ENCODE results near the gene BSG. TPM values are rescaled to one million over a fixed set of nuclear protein-coding genes. Genes with fewer than 3 reads are reported as not detected.

BSG gene
- total RNA-seq, 1 donor from 2014 or later, result 519 TPM

GRCh38 chr19:539429-540030 lies 32.9 kb upstream of the BSG start:
- DNase-seq (ENCODE audit: low read depth), result no peak

- no peak for DNase-seq (ENCODE audit: low read depth)
Measured at GRCh38 chr19:540867-541637, 31.3 kb upstream of the BSG start.

GRCh38 chr19:541699-542098 lies 30.7 kb upstream of the BSG start:
- DNase-seq (ENCODE audit: low read depth), result no peak

- no peak for DNase-seq (ENCODE audit: low read depth)
Measured at GRCh38 chr19:542173-542866, 30.1 kb upstream of the BSG start.

- no peak for DNase-seq (ENCODE audit: low read depth)
Measured at GRCh38 chr19:543910-544608, 28.3 kb upstream of the BSG start, which contains the start of gene GZMM. Gene GZMM, plus strand, starts transcription at chr19:544053. Its CDS starts 19 bp downstream, at chr19:544072.

- no peak for DNase-seq (ENCODE audit: low read depth)
Measured at GRCh38 chr19:547117-547516, 25.3 kb upstream of the BSG start.

DNA sequence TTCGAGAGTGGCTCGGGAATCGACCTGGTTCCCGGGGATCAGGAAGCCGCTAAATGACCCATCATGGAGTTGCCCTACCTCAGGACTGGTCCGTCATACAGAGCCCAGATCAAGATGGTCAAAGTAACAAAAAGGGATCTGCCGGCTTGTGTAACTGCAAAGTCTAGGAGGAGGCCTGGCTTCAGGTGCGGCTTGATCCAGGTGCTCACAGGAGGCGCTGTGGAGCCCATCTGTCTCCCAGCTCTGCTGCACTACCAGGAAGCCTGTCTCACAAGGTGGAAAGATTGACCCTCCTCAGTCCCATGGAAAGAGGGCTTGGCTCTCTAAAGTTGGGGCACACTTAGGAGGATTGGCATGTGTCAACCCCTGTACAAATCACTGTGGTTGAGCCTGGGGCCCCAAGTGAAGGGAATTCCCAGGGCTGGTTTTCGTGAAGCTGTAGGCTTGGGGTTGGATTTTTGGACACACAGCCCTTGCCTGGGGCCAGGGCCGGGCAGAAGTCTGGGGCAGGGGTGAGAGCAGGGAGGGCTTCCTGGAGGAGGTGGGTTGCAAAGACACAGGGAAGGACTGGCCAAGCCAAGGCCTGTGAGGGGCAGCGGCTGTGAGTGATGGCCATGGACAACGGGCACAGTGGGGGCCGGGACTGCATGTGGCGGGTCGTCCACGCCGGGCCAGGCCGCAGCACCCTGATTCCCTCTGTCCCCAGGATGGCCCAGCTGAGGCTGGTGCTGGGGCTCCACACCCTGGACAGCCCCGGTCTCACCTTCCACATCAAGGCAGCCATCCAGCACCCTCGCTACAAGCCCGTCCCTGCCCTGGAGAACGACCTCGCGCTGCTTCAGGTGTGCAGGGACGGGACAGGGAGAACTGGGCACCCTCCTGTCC lies 24.3 kb upstream of the BSG start:
- DNase-seq (ENCODE audit: low read depth), result no peak

- DNase-seq (ENCODE audit: low read depth), result no peak
Measured at GRCh38 chr19:548886-549830, 23.2 kb upstream of the BSG start.

DNA sequence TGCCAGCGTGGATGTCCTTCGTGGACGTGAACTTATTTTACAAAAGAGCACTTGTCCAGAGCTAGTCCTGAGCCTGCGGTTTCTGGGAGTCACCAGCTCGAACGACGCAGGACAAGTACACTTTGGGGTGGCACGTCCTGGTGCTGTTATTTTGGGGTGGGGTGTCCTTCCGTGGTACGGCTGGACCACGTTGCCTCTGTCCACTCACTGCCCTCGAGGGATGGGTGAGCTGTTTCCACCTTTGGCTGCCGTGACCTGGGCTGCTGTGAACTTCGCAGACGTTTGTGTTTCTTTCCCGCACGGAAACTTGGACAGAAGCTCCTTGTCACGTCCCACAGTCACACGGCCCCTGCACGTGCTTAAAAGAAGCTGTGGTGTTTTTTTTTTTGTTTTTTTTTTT lies 17.6 kb upstream of the BSG start:
- DNase-seq (ENCODE audit: low read depth), result no peak

DNA sequence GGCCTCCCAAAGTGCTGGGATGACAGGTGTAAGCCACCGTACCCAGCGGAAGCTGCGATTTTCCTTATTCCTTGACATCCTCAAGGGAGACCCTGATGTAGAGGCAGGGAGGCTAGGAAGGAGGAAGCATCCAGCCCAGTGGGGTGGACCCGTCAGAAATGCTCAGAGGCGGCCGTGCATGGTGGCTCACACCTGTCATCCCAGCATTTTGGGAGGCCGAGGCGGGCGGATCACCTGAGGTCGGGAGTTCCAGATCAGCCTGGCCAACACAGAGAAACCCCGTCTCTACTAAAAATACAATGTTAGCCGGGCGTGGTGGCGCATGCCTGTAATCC lies 17.0 kb upstream of the BSG start:
- no peak for DNase-seq (ENCODE audit: low read depth)

- DNase-seq (ENCODE audit: low read depth), result no peak
Measured at GRCh38 chr19:556611-557382, 15.6 kb upstream of the BSG start.

GRCh38 chr19:558770-559439 lies 13.5 kb upstream of the BSG start:
- DNase-seq (ENCODE audit: low read depth), result peak; percentile 31

- DNase-seq (ENCODE audit: low read depth), result no peak
Measured at GRCh38 chr19:560121-560520, 12.3 kb upstream of the BSG start.

DNA sequence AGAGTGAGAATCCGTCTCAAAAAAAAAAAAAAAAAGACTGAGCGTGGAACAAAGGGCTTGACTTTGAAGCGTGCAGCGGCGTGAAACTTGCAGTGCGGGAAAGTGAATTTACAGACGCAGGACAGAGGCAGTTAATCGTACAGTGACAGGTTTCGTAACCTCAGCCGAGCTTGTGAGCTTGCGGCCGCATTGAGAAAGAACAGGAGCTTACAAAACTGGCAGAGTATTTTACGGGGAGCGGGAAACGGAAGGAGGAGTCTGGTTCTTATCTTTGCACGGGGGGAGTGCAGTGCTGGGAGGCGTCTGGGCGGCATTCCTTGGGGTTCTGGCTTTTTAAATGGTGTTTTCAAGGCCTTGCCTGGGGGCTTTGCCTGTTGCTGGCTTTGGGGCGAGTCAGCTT lies 6.0 kb upstream of the BSG start:
- DNase-seq (ENCODE audit: low read depth), result no peak

DNA sequence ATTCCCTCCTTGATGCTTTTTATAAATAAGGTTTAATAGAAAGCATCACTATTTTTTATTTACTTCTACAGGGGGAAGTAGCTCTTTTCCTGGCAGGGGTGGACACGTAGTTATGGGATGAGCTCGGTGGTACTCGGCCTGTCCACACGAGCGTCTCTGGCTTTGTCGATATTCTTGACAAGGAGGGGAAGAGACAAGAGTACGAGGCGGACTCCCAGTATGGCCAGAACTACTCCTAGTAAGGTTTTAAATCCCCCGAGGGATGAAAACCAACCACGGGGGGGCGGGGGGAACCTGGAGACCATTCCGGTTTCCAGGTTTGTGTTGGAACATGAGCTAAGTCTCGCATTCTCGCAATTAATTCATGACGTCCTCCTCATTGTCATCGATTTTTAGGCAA lies 5.6 kb upstream of the BSG start:
- DNase-seq (ENCODE audit: low read depth), result no peak

- DNase-seq (ENCODE audit: low read depth), result no peak
Measured at GRCh38 chr19:567296-567900, 5.0 kb upstream of the BSG start.

DNA sequence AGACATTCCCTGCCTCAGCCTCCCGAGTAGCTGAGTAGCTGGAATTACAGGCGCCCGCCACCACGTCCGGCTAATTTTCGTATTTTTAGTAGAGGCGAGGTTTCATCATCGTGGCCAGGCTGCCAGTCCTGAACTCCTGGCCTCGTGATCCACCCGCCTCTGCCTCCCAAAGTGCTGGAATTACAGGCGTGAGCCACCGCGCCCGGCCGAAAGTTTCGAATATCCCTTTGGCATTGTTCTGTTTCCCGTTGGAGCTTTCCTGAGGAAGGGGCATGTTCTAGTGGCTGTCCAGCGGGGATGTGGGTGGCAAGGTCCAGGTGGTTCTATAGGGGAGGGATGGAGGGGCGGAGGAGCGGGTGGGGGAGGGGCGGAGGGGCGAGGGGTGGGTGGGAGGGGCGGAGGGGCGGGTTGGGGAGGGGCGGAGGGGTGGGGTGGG lies 2.1 kb upstream of the BSG start:
- DNase-seq (ENCODE audit: low read depth), result no peak
